Ectodermal cell (in vitro differentiated cells): ENCODE results near the gene AQP12A.

ENCODE experiments used
- H3K27ac ChIP-seq: 2 replicates; pipeline ENCODE4 v1.7.0; 2013; ENCODE audit warnings: mild to moderate bottlenecking, low read depth, low read length; ENCODE audit not compliant: insufficient read depth, poor library complexity, severe bottlenecking
- H3K27me3 ChIP-seq: 2 replicates; pipeline ENCODE4 v1.7.0; 2013; ENCODE audit warnings: mild to moderate bottlenecking, low read length; ENCODE audit not compliant: insufficient read depth, control insufficient read depth, poor library complexity, severe bottlenecking
- H3K36me3 ChIP-seq: one replicate; pipeline ENCODE4 v1.7.0; 2013; ENCODE audit warnings: low read length; ENCODE audit not compliant: control insufficient read depth, insufficient read depth
- H3K4me1 ChIP-seq: one replicate; pipeline ENCODE4 v1.7.0; 2013; ENCODE audit warnings: low read length; ENCODE audit not compliant: control insufficient read depth, insufficient read depth
- H3K4me3 ChIP-seq: 2 replicates; pipeline ENCODE4 v1.7.0; 2013; ENCODE audit warnings: low read depth, low read length, control low read depth; ENCODE audit not compliant: insufficient read depth
- H3K9me3 ChIP-seq: 2 replicates; pipeline ENCODE4 v1.7.0; 2013; ENCODE audit warnings: mild to moderate bottlenecking, low read length, moderate library complexity; ENCODE audit not compliant: control insufficient read depth
- WGBS, 2 experiments: methylation state at CpG; one replicate each; pipeline ENCODE4 v1.1.7; 2013; ENCODE audit warnings: missing lambda C conversion rate in 2 of 2; 5-methylcytosine and 5-hydroxymethylcytosine counted together

AQP12A gene

DNA sequence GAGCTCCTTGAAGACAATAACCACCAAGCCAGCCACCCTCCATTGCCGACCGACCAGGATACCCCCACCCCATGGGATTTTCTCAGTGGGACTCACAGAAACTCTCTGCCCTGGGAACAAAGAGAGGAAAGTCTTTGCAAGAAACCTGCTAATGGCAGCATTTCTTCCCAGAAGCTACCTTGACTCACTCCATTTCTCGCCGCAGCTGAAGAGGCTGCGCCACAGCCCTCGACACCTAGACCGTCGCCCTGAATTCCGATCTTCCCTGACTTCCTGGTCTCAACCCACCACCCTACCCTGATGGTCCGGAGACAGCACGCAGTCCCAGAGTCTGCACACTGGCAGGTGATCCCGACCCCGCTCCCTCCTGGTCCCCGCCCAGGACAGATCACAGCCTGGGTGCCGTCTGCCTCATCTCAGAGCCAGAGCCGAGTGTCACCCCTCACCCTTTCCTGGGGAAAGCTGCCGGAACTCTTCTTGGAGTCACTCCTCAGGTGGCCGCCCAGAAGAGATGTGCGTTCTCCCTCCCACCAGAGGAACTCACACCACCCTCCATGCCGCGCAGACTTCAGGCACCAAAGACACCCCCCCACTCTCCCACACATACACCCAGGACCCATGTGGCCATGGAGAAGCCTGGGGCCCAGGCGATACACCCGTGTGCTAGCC, 24.6 kb downstream of the AQP12A start:
- Histone ChIP-seq H3K4me3 (no peak overlapping the region), H3K36me3 (no peaks in the 10 kb centered on the region), H3K4me1 (no peaks in the 10 kb centered on the region), H3K27me3 (no peaks in the 10 kb centered on the region), H3K27ac (no peak overlapping the region), H3K9me3 (no peaks in the 10 kb centered on the region)
- WGBS, 2 experiments: 93% methylated on average over 23 of the region's 23 CpGs

- Histone ChIP-seq H3K27ac (no peak overlapping the region), H3K27me3 (no peaks in the 10 kb centered on the region), H3K9me3 (no peaks in the 10 kb centered on the region), H3K4me1 (no peaks in the 10 kb centered on the region), H3K36me3 (no peaks in the 10 kb centered on the region), H3K4me3 (no peak overlapping the region)
- 95 to 96% methylated on average over 18 of the region's 18 CpGs for WGBS, 2 experiments
Measured at GRCh38 chr2:240717181-240717641, 25.5 kb downstream of the AQP12A start.

DNA sequence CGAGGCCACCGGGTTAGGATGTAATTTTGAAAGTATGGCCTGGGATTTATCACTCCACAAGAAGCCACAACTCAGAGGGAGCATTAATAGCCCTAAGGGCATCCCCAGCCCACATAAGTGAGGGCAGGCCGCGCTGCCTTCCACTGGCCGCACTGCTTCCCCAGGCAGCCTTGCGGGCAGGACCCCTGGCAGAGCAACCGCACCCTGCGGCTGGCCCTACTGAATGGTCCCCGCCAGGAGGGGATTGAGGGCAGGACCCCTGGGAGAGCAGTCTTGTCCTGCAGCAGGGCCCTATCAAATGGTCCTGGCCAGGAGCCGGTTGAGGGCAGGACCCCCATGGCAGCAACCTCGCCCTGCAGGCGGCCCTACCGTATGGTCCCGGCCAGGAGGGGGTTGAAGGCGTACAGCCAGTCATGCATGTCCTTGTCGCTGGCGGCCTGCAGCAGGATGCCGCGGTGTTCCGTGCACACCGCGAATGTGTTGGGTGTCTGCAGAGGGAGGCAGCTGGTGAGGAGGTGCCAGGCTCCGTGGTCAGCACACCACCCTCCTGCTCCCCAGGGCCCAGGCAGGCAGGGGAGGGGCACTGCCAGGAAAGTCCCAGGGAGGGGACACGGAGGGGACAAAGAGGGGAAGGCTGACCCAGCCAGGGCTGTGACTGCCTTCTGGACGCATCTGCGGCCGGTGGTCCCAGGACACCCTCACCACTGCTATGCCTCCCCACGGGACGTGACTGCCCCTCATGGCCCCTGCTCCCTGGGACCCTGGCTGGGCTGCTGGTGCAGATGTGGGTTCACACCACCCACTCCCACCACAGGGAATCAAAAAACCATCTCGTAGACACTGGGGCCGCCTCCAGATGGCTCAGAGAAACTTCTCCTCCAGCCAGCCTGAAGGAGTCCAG, 26.3 kb downstream of the AQP12A start:
- H3K27ac ChIP-seq: no peak overlapping the region
- no peak overlapping the region for H3K4me3 ChIP-seq
- H3K27me3 ChIP-seq: no peaks in the 10 kb centered on the region
- H3K4me1 ChIP-seq: no peaks in the 10 kb centered on the region
- no peaks in the 10 kb centered on the region for H3K36me3 ChIP-seq
- H3K9me3 ChIP-seq: no peaks in the 10 kb centered on the region
- WGBS, 2 experiments: 94 to 95% methylated on average over 31 of the region's 31 CpGs

DNA sequence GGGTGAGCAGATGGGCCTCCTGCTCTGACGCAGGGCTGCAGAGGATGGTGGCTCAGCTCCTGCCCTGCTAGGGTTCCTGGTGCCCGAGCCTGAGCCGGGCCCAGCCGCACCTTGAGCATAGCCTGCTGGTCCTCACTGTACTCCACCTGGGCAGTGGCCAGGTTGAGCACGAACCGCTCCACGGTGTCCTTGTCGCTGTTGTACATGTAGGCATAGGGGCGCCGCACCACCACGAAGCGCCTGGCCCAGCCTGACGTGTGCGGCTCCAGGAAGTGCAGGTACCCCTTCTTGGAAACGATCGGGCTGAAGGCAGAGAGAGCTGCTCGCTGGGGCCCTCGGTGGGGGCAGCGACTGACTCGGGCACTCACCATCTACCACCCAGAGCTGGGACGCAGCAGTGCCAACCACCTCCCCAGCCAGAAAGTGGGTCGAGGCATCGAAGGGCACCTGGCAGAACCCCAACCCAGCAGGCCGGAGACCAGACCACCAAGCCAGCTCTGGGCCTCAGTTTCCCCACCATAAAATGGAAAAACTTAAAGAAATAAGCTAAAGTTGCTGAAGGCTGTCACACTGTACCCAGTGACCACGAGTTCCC, 27.3 kb downstream of the AQP12A start:
- 94 to 96% methylated on average over 25 of the region's 25 CpGs for WGBS, 2 experiments
- H3K36me3 ChIP-seq: no peaks in the 10 kb centered on the region
- H3K4me3 ChIP-seq: no peak overlapping the region
- H3K4me1 ChIP-seq: no peaks in the 10 kb centered on the region
- no peaks in the 10 kb centered on the region for H3K27me3 ChIP-seq
- H3K27ac ChIP-seq: no peak overlapping the region
- no peaks in the 10 kb centered on the region for H3K9me3 ChIP-seq

DNA sequence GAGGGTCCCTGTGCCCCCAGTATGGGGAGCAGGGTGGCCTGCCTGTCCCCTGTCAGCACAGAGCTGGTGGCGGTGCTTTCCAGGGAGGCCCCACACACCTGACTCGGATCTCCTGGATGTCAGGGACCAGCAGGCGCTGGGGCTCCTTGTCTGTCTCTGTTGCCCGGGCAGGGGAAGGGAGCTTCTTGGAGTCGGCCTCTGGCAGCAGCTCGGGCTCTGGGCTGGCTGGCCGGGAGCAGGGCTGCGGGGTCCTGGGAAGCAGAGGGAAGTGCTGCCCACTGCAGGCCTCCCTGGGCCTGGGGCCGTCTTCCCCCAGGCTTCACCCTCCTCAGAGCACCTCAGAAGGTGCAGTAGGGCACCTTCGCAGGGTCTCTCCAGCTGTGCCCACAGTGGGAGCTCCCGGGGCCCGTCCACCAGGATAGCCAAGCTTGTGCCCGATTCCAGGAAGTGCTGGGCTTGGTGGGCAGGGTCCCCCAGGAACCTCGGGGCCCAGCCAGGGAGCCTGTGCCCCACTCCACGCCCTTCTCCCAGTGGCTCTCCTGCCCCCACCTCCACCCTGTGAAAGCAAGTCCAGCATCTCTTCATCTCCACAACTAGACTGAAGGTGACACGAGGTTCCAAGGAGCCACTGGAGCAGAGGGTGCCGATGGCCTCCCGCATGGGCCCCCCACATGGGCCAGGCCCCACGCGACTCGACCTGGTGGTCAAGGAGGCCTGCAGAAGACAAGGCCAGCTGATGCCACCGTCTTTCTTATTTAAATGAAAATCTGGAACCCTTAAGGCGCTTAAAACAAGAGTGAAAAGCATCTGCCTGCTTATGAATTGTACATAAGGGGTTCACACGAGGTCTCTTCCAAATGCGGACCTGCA, 28.2 kb downstream of the AQP12A start:
- 91 to 94% methylated on average over 25 of the region's 25 CpGs for WGBS, 2 experiments
- Histone ChIP-seq H3K27ac (no peak overlapping the region), H3K27me3 (no peaks in the 10 kb centered on the region), H3K4me1 (no peaks in the 10 kb centered on the region), H3K36me3 (no peaks in the 10 kb centered on the region), H3K4me3 (no peak overlapping the region), H3K9me3 (no peaks in the 10 kb centered on the region)

DNA sequence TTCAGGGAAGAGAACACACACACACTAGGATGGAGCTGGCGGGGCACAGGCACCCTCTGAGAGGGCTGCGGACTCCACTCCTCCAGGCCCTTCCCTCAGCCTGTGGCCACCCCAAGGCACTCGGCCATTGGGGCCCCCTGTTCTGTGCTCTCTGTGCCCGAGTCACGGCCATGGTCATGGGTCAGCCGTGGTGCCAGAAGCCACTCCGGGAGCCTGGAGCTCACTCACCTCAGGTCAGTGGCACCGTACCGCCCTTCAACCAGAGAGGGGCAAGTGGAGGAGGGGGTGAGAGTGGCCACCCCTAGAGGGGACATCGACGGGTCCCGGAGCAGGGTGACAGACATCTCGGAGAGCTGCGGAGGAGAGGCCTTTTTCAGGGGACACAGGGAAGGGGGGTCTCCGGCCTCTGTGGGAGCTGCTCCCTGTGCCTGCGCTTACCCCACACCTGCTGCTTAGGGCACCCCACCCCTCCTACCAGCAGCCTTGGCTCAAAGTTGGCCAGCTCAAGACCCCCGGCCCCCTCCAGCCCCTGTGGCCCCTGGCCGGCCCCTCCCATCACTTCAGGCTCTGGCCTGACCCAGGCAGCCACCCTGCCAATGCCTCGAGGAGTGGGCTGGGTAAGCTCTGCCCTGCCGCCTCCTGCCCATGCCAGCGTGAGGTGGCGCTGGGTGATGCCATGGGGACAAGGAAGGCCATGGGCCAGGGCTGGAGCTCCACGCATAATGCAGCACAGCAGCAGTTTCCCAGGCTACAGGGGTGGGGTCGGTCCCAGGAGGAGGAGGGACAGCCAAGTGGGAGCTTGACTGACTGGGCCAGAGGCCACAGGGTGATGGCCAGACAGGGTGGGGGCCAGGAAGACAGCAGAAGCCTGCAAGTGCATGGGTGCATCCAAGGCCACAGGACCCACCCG, 29.3 kb downstream of the AQP12A start:
- H3K36me3 ChIP-seq: no peaks in the 10 kb centered on the region
- H3K27me3 ChIP-seq: no peaks in the 10 kb centered on the region
- WGBS, 2 experiments: 95 to 96% methylated on average over 25 of the region's 25 CpGs

DNA sequence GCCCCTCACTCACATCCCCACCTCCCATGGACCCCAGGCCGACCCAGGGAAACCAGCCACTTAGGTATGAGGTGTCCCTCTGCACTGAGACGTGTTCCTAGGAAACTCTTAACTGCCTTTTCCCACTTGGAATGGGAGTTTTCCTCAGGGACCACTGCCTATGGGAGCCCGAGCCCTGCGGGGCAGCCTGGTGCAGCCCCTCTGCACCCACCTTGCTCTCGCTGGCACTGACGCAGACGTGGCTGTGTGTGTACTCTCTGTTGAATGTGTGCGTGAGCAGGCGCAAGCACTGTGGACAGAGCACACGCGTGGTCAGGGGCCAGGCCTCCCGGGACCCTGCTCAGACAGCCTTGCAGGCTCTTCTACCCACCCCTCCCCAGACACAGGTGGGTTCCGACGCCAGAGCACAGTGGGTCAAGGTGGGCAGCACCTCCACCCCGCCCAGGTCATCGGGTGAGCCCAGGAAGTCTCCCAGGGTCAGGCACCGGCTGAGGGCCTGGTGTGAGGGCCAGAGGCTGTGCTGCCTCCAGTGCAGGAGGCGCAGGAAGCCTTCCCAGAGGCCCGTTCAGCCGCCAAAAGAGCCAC, 30.0 kb downstream of the AQP12A start:
- H3K27me3 ChIP-seq: no peaks in the 10 kb centered on the region
- no peaks in the 10 kb centered on the region for H3K9me3 ChIP-seq
- H3K36me3 ChIP-seq: no peaks in the 10 kb centered on the region
- 94 to 95% methylated on average over 20 of the region's 20 CpGs for WGBS, 2 experiments
- no peaks in the 10 kb centered on the region for H3K4me1 ChIP-seq
- H3K4me3 ChIP-seq: no peak overlapping the region
- H3K27ac ChIP-seq: no peak overlapping the region

More for the DNA sequence above, 29.3 kb downstream of the AQP12A start:
- Histone ChIP-seq H3K4me3 (no peak overlapping the region), H3K27ac (no peak overlapping the region), H3K9me3 (no peaks in the 10 kb centered on the region), H3K4me1 (no peaks in the 10 kb centered on the region)

DNA sequence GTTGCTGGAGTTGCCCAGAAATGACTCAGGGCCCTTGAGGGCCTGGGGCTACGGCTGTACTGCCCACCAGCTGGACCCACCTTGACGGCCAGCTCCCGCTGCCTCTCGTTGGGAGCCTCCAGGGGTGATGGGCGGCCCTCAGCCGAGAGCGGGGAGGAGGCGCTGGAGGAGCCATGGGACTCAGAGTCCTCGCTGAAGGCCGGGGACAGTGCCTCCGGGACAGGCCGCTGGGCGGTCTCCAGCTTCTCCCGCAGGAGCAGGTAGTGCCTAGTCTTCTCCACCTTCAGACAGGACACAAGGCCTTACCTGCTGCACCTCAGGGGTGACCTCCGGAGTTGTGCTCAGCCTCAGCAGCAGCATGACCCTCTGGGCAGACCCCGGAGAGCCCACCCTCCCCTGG, 30.7 kb downstream of the AQP12A start:
- 94 to 96% methylated on average over 16 of the region's 16 CpGs for WGBS, 2 experiments

More for the DNA sequence above, 30.7 kb downstream of the AQP12A start:
- Histone ChIP-seq H3K27me3 (no peaks in the 10 kb centered on the region), H3K9me3 (no peaks in the 10 kb centered on the region), H3K27ac (no peak overlapping the region), H3K36me3 (no peaks in the 10 kb centered on the region), H3K4me1 (no peaks in the 10 kb centered on the region), H3K4me3 (no peak overlapping the region)
